ENCODE results near the gene CTNNBL1.

Gene CTNNBL1

DNA sequence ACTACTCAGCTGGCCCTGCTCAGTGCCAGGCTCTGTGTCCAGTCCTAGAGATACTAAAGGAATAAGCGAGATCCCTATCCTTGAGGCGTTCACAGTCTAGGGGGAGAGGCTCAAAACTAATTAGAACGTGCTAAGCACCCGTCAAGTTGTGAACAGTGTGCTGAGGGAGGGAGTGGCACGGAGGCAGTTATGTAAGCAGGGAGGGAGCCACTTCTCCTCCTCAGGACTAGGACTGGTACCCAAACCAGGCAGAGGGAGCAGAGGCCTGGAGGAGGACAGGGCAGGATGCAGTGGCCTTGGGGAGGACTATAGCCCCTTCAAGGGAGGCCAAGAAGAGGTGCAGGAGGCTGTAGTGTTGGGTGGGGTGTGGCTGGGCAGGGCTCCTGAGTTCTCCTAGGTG is 169.5 kb downstream of the CTNNBL1 start:
- no peak for DNase-seq

DNA sequence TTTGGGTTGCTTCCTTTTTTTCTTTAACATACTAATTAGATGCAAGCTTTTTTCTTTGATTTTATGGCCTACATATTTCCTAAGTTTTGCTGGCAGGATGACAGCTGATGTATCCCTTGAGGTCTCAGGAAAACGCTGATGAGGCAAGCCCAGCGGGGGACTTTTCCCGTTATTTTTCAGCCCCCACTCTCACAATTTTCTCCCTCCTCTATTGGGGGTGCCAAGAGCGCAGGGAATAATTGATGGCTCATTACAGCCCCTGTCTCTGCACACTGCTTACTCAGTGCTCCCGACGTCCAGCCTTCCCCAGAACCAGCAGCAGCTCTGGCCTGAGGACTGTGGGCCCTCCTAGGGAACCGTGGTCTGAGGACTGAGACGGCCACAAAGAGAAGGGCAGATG is 170.5 kb downstream of the CTNNBL1 start:
- DNase-seq, result no peak

DNA sequence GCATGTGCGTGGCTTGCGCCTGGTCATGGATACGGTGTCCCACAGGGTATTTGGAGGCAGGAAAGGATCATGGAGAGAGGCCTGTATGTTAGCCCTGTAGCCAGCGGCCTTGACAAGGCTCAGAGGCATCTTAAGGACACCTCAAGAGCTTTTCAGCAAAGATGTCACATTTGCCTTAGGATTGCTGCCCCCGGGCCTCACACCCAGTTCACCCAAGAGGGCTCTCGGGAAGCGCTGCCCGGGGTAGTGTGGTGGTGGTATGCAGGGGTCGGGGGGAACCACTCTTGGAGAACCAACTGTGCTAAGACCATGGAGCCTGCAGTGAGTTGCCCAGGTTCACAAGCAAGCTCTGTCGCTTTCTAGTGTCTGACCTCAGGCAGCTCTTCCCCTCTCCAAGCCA is 172.2 kb downstream of the CTNNBL1 start:
- DNase-seq, result no peak

DNA sequence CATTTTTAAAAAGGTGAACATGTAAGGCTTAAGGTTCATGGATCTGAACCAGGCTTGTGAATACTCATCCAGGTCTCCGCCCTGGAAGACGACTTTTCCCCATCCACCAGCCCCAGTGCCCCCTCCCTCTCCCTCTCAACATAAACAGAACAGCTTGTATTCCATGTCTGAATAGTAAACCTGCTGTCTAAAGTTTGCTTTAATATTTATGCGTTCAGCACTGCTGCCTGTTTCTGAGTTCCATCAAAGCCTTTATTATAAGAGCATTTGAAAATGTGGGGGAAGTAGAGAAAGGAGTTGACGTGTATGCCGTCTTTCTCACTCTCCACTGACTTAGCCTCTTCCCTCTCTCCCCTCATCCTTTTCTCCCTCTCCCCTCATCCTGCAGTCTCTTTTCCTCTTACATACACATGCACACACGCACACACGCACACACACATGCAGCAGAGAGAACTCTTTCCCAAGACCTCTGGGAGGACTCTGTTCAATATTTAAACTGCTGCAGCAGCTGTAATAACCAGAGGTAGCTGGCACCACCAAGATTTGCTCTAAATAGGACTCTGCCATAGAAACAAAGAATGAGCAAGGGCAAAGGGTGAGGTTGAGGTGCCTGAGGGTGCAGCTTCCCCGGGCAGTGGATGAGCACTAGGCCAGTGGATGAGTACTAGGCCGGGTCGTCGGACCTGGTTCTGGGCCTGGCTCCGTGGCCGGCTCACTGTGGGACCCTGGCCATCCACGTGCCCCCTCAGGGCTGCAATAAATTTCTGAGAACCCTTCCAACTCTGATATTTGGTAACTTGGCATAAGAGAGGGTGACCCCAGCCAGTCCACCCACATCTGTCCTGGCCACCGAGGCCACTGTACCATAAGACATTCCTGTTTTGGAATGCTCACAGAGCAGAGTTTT is 173.7 kb downstream of the CTNNBL1 start:
- no peak for DNase-seq

DNA sequence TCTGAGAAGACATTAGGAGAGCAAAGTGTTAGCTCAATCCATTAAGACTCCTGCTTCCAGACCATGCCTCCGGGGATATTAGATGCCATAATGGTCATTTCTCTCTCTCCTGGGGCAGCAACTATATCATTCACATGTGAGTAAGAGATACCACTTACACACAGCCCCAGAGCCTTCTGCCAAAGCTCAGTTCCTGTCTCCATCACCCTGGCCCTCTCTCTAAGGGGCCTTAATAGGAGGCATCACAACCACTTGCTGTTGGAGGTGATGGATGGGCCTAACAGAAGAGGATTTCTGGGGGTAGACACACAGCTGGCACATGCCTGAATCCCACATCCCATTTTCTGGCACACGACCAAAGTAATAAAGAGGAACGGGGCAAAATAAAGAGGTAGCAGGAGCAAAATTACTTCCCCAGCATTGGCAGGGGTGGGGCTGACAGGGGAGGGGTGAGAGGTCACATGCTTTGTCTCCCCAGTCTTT is 175.1 kb downstream of the CTNNBL1 start:
- no peak for DNase-seq

DNA sequence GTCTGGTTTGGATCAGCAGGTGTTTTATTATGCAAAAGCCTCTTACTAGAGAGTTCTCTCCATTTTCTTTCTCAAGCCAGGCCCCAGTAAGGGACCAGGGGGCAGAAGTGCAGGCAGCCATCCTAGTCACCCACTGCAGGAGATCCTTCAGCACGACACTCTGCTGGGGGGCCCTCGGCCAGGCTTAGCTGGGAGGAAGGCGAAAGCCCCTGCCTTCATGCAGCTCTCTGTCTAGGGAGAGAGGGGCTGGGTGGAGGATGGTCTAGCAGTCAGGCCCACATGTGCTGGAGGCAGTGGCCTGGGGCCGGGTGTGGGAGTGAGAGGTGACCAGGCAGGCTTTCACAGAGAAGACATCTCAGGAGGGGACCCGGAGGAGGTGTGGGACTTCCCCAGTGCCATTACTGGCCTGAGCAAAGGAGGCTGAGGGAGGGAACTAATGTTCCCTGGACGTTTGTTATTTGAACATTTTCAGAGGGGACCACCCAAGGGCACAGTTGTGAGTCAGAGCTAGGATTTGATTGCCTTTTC is 175.6 kb downstream of the CTNNBL1 start:
- DNase-seq, result no peak

DNA sequence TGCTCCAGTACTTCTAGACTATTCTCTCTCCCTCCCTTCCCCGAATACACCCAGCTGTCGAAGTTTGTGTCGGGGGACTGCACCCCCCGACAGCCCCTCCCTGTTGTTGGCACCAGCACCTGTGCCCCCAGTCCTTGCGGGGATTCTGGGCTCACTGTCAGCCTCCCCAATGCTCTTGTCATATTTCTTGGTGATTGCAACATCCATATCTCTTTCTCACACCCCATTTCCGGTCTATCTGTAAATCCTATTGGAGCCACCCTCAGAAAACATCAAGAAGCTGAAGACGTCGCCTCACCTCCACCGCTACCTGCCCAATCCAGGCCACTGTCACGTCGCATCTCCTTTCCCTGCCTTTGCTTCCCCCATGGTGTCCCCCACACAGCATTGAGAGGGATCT is 176.5 kb downstream of the CTNNBL1 start:
- no peak for DNase-seq

DNA sequence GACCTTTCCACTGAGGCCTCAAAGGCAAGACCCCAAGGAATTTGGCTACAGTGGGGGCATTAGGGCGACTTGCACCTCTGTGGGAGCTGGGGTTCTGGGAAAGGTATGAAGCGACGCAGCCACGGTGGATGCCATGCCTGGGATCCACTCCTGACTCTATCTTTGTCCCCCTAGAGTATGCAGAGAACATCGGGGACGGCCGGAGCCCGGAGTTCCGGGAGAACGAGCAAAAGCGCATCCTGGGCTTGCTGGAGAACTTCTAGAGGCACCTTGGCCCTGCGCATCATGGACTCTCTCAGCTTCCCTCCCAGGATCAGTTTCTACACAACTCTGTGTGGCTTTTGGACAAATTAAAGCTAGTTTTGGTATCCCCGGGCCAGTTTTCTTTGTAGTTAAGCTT is 177.9 kb downstream of the CTNNBL1 start:
- no peak for DNase-seq

DNA sequence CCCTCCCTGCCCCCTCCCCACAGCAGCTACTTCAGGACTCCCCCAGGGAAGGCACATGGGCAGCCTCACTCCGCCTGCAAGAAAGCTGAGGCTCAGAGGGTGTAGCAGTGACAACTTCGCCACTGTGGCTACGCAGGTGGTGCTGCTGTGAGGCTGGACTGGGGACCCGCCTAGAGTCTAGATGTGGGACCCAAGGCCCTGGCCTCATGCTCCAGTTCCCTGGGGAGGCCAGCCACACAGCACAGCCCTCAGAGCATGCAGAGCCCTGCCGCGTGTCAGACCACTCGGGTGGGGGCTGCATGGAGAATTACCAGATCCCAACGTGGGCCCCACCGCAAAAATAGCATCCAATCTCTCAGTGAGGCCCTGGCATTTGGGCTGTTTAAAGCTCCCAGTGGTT is 178.3 kb downstream of the CTNNBL1 start:
- DNase-seq, result no peak

DNA sequence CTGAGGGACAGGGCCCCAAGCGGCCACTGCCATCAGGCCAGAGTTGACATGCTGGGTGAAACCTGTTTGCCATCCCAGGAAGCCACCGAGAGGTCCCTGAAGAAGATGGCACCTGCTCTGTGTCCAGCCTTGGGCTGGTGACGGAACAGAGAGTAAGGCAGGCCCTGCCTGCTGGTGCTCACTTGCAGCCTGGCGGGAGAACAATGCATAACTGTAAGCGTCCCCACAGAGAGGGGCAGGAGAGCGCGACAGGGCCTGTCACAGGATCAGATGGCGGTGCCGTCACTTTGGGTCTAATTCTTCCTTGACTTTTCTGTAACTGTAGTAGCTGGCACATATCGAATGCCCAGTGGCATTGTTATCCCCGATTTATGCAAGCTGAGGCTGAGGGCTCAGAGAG is 180.1 kb downstream of the CTNNBL1 start:
- no peak for DNase-seq

DNA sequence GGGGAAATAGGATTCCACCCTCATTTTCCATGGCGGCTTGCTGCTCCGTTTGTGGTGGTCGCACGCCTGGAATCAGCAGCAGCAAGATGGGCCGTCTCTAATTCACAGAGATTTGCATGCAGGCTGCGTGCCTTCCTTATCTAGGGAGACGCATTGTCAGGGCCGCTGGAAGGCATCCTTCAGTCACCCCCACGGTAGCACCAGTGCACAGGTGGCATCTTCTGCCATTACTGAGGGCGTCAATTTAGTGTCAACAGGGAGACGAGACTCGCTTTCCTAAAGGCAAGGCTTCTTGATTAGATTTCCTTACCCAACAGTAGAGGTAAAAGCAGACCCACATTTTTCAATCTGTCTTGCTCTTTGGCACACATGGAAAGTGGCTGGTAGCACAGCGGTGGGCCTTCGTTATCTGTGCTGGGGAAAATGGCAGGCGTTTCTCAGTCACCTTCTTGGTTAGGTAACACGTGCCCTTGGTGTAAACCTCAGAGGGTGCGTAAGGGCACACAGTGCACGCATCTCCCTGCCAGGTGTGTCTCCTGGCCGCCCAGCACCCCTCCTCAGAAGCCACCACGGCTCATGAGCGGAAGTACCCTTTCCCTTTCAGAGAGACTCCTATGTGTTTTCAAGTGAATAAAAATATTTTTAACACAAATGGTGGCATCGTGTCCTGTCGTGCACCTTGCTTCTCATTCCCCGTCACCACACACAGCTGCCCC is 181.8 kb downstream of the CTNNBL1 start:
- no peak for DNase-seq

DNA sequence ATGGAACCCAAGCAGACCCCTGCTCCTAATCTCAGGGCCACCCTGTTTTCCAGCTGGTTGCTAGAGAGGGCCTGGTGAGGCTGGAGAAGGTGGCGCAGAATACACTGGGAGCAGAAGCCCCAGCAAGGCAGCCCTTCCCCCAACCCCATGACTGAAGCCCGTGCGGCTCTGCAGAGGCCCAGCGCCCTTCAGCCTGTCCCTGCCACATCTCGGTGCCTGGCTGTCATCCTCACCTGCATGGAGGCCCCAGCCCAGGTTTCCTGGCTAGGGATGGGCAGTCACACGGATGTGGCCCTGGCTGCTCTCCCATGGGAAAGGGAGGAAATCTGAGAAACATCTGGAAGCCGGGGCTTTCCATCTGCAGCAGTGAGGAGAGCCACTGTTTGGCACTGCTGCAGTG is 183.0 kb downstream of the CTNNBL1 start:
- no peak for DNase-seq

DNA sequence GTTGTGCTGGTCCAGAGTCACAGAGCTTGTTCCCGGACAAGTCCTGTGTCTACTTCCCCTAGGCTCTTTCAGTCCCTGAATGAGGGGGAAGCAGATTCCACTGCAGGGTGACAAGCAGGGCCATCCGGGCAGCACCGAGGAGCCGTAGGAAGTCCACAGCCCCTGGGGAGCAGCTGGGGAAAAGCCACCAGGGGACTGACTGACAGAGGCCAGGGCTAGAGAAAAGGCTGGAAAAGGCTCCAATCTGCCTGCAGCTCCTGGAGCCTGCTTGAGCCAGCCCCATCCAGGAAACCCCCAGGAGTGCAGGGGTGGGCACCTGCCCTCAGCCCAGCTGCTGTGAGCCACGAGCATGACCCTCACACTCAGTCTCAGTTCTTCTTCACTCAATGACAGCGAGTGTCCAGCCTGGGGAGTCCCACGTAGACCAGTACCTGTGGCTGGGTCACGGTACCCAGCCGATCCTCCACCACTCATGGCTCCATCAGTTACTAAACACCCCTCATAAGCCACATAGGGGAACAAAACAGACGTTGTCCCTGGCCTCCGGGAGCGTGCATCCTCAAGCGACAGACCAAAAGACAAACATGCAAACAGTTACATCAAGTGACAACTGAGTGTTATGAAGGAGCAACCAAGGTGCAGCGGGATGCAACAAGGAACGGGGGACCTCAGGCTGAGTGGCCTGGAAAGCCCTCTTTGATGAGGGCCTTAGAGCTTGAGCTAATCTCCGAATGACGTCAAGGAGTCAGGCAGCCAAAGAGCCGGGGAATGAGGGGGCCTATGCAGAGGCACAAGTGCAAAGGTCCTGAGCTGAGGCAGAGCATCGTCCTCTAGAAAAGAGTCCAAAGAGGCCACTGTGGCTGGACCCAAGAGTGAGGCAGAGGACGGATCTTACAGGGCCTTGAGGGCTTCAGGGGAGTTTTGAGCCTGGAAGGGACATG is 184.3 kb downstream of the CTNNBL1 start:
- DNase-seq, result no peak

DNA sequence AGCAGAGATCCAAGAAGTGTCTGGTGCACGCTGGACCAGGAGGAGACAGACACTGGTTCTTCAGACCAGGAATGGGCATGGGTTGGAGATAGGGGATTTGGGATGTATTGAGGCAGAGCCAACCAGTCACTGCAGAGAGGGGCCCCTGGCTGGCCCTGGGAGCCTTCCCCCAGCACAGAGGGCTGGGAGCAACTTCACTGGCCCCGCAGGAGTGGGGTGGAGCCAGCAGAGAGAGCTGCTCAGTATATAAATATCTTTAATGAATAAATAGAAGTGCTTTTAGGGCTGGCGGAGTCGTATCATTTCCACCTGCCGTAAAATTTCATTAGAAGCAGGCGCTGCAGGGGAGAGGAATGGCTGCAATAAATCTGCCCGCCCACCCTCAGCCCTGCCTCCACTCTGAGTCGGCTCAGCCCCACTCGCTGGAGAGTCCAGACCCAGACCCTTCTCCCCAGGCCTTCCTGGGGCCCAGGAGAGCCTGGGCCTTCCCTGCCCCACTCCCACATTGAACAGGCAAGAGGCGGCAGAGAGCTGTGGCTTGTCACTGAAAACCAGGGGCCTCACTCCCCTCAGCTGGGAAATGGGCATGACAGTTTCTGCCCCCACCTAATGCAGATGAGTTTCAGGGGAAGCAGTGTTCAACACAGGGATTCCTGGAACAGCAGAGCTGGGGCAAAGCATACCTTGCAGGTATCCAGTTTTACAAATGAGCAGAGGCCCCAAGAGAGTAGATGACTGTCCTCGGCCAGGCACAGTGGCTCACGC is 185.2 kb downstream of the CTNNBL1 start:
- DNase-seq, result no peak

DNA sequence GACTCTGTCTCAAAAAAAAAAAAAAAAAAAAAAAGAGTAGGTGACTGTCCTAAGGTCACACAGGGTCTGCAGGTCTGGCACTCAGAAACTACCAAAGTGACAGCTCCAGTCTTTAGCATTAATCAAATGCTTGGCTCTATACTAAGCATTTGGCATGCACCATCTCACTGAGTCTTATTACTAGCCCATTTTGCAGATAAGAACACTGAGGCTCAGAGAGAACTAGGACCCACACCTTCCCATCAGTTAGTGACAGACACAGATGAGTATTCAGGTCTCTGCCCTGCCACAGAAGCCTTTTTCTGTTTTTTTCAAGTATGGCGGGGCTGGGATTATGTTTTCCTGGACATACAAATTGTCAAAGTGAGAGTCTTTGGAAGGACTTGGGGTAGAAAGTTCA is 186.0 kb downstream of the CTNNBL1 start:
- no peak for DNase-seq

DNA sequence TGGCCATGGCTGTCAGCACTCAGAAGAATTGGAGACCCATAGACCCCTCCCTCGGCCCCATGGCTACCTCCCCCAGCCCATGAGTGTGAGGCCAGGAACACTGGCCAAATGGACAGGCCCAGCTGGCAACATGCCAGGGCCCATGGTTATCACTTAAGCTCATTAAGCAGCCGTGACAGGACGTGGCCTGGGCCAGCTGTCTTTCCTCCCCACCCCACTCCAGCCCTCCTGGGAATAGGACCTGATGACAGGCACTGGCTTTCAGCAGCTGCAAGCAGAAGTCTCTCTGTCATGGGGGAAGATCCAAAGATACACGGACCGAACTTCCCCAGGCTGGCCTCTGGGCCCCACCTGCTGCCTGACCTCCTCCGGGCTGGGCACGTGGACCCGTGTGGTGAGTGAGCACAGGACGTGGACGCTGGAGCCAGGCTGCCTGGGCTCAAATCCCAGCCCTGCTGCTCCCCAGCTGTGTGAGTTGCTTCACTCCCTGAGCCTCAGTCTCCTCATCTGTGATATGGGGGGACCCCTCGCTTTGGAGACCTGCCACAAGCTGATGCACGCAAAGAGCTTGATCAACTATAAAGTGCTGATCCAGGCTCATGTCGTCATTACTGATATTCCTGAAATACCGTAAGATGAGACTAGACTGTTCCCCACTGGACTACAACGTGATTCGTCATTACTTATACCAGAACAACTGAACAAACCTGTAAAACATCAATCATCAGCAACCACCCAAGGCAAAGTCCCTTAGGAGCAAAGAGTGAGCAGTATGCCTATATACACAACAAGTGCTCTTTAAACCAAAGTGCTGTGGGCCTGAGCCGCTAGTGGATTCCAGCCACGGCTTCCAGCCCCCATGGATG is 187.1 kb downstream of the CTNNBL1 start:
- no peak for DNase-seq

DNA sequence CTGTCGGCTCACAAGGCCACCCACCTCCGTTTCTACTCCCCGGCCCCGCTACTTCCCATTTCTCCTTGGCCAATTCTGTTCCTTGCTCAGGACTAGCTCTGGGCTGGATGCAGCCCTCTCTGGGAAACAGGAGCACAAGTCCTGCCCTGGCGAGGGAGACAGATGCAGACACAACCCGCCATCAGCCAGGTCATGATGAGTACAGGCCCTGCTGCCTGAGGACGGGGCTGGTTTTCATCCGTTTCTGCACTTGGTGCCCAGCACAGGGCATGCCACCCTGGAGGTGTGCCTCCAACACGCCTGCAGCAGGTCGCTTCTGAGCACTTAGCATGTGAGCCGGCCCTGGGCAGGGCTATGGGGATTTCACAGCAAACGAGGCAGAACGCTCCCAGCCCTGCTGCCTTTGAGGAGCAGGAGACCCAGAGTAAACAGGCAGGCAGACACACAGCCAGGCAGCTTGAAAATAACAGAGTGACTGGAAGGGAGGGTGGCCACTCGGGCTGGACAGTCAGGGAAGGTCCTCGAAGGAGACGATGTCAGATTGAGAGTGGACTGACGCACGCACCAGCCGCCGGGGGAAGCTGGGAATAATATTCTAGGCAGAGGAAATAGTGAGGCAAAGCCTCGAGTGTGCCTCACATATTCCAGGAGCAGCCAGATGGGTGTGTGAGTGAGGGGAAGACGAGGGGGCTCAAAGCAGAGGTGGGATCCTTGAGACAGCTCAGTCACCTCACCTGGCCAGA is 187.9 kb downstream of the CTNNBL1 start:
- DNase-seq, result no peak

DNA sequence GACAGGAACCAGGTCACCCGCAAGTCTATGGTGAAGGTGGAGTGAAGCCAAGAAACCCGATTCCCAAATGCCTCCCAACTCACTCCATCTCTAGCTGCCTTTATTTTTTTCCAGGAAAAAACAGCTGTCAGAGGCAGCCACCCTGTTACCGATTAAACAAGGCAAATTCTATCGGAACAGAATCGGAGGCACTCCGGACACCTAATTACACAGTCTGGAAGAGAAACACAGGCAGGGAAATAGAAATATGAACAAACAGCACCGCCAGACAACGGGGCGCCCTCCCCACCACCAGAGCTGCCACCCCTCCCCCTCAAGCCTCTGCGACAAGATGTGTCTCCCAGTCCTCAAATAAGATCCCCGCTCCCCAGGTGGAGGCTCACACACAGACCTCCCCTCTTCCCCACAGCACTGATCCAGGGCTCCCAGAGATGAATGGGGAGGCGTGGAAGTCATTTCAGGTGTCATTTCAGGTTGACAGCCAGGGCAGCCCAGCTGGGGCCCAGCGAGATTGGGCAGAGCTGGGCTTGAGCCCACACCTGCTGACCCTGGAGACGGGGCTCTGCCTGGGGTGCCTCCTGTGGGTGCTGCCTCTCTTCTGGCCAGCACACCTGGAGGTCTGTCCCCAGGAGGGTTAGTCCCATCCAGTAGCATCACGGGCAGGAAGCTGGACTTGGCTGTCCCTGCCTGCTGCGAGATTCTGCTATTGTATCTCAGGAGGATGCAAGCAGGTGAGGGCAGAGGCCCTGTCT is 189.3 kb downstream of the CTNNBL1 start:
- no peak for DNase-seq

DNA sequence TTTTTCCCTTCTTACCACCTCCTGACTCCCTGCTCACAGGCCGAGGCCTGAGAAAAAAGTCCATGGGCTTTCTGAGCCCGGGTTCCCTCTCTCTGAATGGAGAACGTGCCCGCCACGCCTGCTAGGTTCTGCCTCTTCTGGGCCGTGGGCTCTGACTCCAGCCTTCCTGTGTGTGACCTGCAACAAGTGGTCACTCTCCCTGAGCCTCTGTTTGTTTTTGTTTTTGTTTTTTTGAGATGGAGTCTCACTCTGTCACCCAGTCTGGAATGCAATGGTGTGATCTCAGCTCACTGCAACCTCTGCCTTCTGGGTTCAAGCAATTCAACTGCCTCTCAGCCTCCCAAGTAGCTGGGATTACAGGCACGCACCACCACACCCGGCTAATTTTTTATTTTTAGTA is 191.2 kb downstream of the CTNNBL1 start:
- DNase-seq, result no peak
